Esophagus squamous epithelium (tissue), 5 donors: ENCODE data around the gene CALM1. TPM values are rescaled to one million over a fixed set of nuclear protein-coding genes. Genes with fewer than 3 reads are reported as not detected.

ENCODE experiments used
- DNase-seq: peaks from one replicate; lab custom pipeline; 2025; lab: John Stamatoyannopoulos, UW
- H3K27ac ChIP-seq, 4 donors: fragments of 200-600 bp; sonication (generic); one replicate each; pipeline ENCODE4 v1.5.1; 2016 to 2019; ENCODE audit warnings: mild to moderate bottlenecking in 1 of 4
- H3K27me3 ChIP-seq, 4 donors: fragments of 200-600 bp; sonication (generic); 1 replicate in 3 of 4; 2 replicates in 1 of 4; pipeline versions ENCODE4 v1.5.1 to v1.6.0; 2017 to 2021; ENCODE audit warnings: antibody characterized with exemption in 1 of 4
- H3K36me3 ChIP-seq, 3 donors: fragments of 200-600 bp; sonication (generic); one replicate each; pipeline ENCODE4 v1.5.1; 2016 to 2019
- H3K4me1 ChIP-seq, 3 donors: fragments of 200-600 bp; sonication (generic); one replicate each; pipeline ENCODE4 v1.5.1; 2017 to 2019
- H3K4me3 ChIP-seq, 4 donors: fragments of 200-600 bp; sonication (generic); 1 replicate in 3 of 4; 2 replicates in 1 of 4; pipeline ENCODE4 v1.5.1; 2016 to 2019; ENCODE audit warnings: mild to moderate bottlenecking in 2 of 4, moderate library complexity in 1 of 4
- H3K9me3 ChIP-seq, 3 donors: fragments of 200-600 bp; sonication (generic); one replicate each; pipeline ENCODE4 v1.5.1; 2016 to 2019
- CTCF ChIP-seq, 6 experiments: fragments of 450-650 bp in 4 of 6; fragments of 200-600 bp in 2 of 6; sonication (generic) in 2 of 6; IDR thresholded peaks; one replicate each; pipeline ENCODE4 v1.5.1; 2016 to 2019; ENCODE audit warnings: antibody characterized with exemption in 6 of 6, mild to moderate bottlenecking in 4 of 6, moderate library complexity in 4 of 6
- POLR2A ChIP-seq, 4 donors: fragments of 450-650 bp; IDR thresholded peaks; one replicate each; pipeline ENCODE4 v1.6.1; 2017; ENCODE audit warnings: antibody characterized with exemption in 4 of 4, mild to moderate bottlenecking in 4 of 4, moderate library complexity in 3 of 4
- WGBS, 2 donors: methylation state at CpG; one replicate each; pipeline ENCODE4 v1.1.5; 2018; 5-methylcytosine and 5-hydroxymethylcytosine counted together
- intact Hi-C: fragments of 100-400 bp; cut with DNase I; formaldehyde crosslinking; loops from one replicate; pipeline ENCODE4 v1.15.0; 2022
- total RNA-seq, 4 donors: library from RNA; depleted of rRNA; stranded (reverse); fragments of >200 nt; gene quantifications; one replicate each; pipeline ENCODE4 v1.1.0, GENCODE V29; 2016
- donor health status: DM: yes; HTN: yes; CAD: no.

The CALM1 gene
- 100 to 1,000 TPM; 329 to 554 (median 426) TPM for total RNA-seq

- H3K9me3 ChIP-seq, result no peaks in the 10 kb centered on the region
- peaks cover 10 to 44% (median 28%) of the 10 kb centered on the region in 3 donors for H3K4me1 ChIP-seq
- DNase-seq, result peak; percentile 63
- 1 to 2% methylated on average over 24 to 45 of the region's 89 CpGs for WGBS, 2 donors
- H3K36me3 ChIP-seq, result peaks cover 8 to 14% (median 10%) of the 10 kb centered on the region in 3 donors
- intact Hi-C loops, result no loop called here
- peak; percentile 94 to 100 (median 98) for TF ChIP-seq POLR2A (IDR thresholded peaks at IDR 0.05)
- peak in 4 of 6 experiments; percentile 29 to 51 (median 42) for TF ChIP-seq CTCF (IDR thresholded peaks at IDR 0.05)
- no peaks in the 10 kb centered on the region for H3K27me3 ChIP-seq
- peak within 1 kb of the TSS; percentile 85 to 94 (median 88) for H3K4me3 ChIP-seq
- peak within 1 kb of the TSS; percentile 95 to 99 (median 96) for H3K27ac ChIP-seq
Measured at GRCh38 chr14:90396341-90397339, at the start of gene CALM1. Gene CALM1 (plus strand): TSS chr14:90397029. CDS start chr14:90397231, 202 bp downstream.

GRCh38 chr14:90348270-90348669, 48.6 kb upstream of the CALM1 start:
- Histone ChIP-seq H3K4me1 (peaks cover 0 to 19% (median 0%) of the 10 kb centered on the region in 3 donors), H3K27me3 (no peaks in the 10 kb centered on the region), H3K36me3 (no peaks in the 10 kb centered on the region), H3K27ac (no peak overlapping the region), H3K4me3 (no peak overlapping the region), H3K9me3 (no peaks in the 10 kb centered on the region)
- DNase-seq, result no peak
- 90 to 100% methylated on average over 2 of the region's 2 CpGs for WGBS, 2 donors
- no peak for TF ChIP-seq CTCF (IDR thresholded peaks at IDR 0.05)
- no peak for TF ChIP-seq POLR2A (IDR thresholded peaks at IDR 0.05)
- intact Hi-C loops, result no loop called here

- peaks cover 0 to 17% (median 0%) of the 10 kb centered on the region in 3 donors for H3K4me1 ChIP-seq
- no peak for DNase-seq
- no peaks in the 10 kb centered on the region for H3K9me3 ChIP-seq
- 24 to 25% methylated on average over 4 of the region's 4 CpGs for WGBS, 2 donors
- no peak overlapping the region for H3K27ac ChIP-seq
- H3K36me3 ChIP-seq, result no peaks in the 10 kb centered on the region
- intact Hi-C loops, result no loop called here
- H3K4me3 ChIP-seq, result no peak overlapping the region
- no peaks in the 10 kb centered on the region for H3K27me3 ChIP-seq
- TF ChIP-seq CTCF (IDR thresholded peaks at IDR 0.05), result no peak
- no peak for TF ChIP-seq POLR2A (IDR thresholded peaks at IDR 0.05)
Measured at GRCh38 chr14:90349739-90350138, 47.1 kb upstream of the CALM1 start.

- intact Hi-C loops, result no loop called here
- H3K4me1 ChIP-seq, result no peaks in the 10 kb centered on the region
- H3K9me3 ChIP-seq, result no peaks in the 10 kb centered on the region
- TF ChIP-seq POLR2A (IDR thresholded peaks at IDR 0.05) (no peak), CTCF (IDR thresholded peaks at IDR 0.05) (no peak)
- H3K27me3 ChIP-seq, result peaks cover 0 to 3% (median 0%) of the 10 kb centered on the region in 4 donors
- no peak overlapping the region for H3K4me3 ChIP-seq
- DNase-seq, result no peak
- no peaks in the 10 kb centered on the region for H3K36me3 ChIP-seq
- 83% methylated on average over 13 to 15 of the region's 16 CpGs for WGBS, 2 donors
- H3K27ac ChIP-seq, result no peak overlapping the region
Measured at GRCh38 chr14:90354551-90355298, 42.1 kb upstream of the CALM1 start.
